ENCODE measurements around the gene IL16.
A peak's percentile ranks its signal among the peaks of the same experiment; 100 is the strongest.

IL16 gene

GRCh38 chr15:81161851-81162250, 34.8 kb upstream of the IL16 start:
- no peaks in the 10 kb centered on the region for H3K36me3 ChIP-seq
- peaks cover 0 to 22% (median 15%) of the 10 kb centered on the region in 4 donors for H3K4me1 ChIP-seq
- TF ChIP-seq, protein P1, sequence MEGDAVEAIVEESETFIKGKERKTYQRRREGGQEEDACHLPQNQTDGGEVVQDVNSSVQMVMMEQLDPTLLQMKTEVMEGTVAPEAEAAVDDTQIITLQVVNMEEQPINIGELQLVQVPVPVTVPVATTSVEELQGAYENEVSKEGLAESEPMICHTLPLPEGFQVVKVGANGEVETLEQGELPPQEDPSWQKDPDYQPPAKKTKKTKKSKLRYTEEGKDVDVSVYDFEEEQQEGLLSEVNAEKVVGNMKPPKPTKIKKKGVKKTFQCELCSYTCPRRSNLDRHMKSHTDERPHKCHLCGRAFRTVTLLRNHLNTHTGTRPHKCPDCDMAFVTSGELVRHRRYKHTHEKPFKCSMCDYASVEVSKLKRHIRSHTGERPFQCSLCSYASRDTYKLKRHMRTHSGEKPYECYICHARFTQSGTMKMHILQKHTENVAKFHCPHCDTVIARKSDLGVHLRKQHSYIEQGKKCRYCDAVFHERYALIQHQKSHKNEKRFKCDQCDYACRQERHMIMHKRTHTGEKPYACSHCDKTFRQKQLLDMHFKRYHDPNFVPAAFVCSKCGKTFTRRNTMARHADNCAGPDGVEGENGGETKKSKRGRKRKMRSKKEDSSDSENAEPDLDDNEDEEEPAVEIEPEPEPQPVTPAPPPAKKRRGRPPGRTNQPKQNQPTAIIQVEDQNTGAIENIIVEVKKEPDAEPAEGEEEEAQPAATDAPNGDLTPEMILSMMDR (IDR thresholded peaks at IDR 0.05) = no peak
- H3K27ac ChIP-seq = peak overlapping the region in 1 of 2 donors; percentile 40
- intact Hi-C loops (cut with DNase I; ENCODE audit: low total_unique reads) = no loop called here
- no peak for DNase-seq
- no peak overlapping the region for H3K4me3 ChIP-seq
- H3K9me3 ChIP-seq = no peaks in the 10 kb centered on the region
- no peaks in the 10 kb centered on the region for H3K27me3 ChIP-seq

DNA sequence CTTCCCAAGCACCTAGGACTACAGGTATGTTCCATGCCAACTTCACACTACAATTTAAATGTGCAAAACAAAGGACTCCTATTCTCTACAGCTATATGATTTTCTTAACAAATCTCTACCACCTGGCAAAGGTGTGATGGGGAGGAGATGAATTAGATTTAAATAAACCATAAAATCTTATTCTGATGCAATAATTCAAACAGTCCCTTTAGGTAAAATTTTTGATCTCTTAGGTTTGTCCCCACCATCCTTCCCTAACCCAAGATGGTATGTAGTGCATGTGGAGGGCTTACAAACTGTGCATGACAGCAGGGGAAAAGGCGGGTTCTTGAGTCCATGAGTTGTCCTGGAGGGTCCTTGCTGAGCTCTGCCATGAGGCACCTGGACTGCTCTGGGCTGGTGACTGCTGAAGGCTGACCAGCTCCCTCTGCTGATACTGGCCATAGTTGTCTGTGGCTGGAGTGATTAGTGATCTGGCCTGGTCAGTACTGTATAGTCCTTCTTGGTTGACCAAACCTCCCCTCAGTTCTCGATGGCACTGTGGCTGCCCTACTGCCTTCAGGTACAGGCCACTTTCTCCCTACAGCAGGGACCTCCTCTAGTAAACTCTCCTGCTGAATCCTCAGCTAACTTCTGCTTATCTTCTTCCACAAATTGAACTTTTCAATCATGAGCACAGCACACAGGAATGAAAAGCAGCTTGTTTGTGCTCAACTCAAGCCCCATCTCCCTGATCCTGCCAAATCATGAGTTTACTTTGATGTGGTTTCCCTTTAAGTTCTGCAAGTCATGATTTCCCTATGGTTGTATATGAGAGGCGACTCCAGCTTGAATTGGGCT, 32.5 kb upstream of the IL16 start:
- Histone ChIP-seq H3K27ac (no peak overlapping the region), H3K9me3 (no peaks in the 10 kb centered on the region), H3K27me3 (no peaks in the 10 kb centered on the region), H3K4me1 (peaks cover 0 to 31% (median 15%) of the 10 kb centered on the region in 4 donors), H3K4me3 (no peak overlapping the region), H3K36me3 (no peaks in the 10 kb centered on the region)
- TF ChIP-seq, protein P1 (IDR thresholded peaks at IDR 0.05) = no peak
- intact Hi-C loops (cut with DNase I; ENCODE audit: low total_unique reads) = no loop called here
- no peak for DNase-seq

- no peaks in the 10 kb centered on the region for H3K9me3 ChIP-seq
- no peaks in the 10 kb centered on the region for H3K27me3 ChIP-seq
- TF ChIP-seq, protein P1 (IDR thresholded peaks at IDR 0.05) = no peak
- H3K4me1 ChIP-seq = peaks cover 0 to 27% (median 11%) of the 10 kb centered on the region in 4 donors
- H3K36me3 ChIP-seq = no peaks in the 10 kb centered on the region
- intact Hi-C loops (cut with DNase I; ENCODE audit: low total_unique reads) = no loop called here
- H3K4me3 ChIP-seq = no peak overlapping the region
- H3K27ac ChIP-seq = no peak overlapping the region
- DNase-seq = no peak
Observed at GRCh38 chr15:81165535-81165934, 31.1 kb upstream of the IL16 start.

GRCh38 chr15:81166636-81167305, 29.9 kb upstream of the IL16 start:
- Histone ChIP-seq H3K36me3 (no peaks in the 10 kb centered on the region), H3K4me1 (peaks cover 0 to 14% (median 2%) of the 10 kb centered on the region in 4 donors), H3K27ac (peak overlapping the region; percentile 14 to 49), H3K9me3 (no peaks in the 10 kb centered on the region), H3K4me3 (no peak overlapping the region), H3K27me3 (no peaks in the 10 kb centered on the region)
- no peak for DNase-seq
- intact Hi-C loops (cut with DNase I; ENCODE audit: low total_unique reads) = no loop called here
- TF ChIP-seq, protein P1 (IDR thresholded peaks at IDR 0.05) = no peak

GRCh38 chr15:81168131-81168526, 28.6 kb upstream of the IL16 start:
- intact Hi-C loops (cut with DNase I; ENCODE audit: low total_unique reads) = no loop called here
- Histone ChIP-seq H3K4me3 (no peak overlapping the region), H3K9me3 (no peaks in the 10 kb centered on the region), H3K27me3 (no peaks in the 10 kb centered on the region), H3K4me1 (peaks cover 0 to 13% (median 1%) of the 10 kb centered on the region in 4 donors), H3K36me3 (no peaks in the 10 kb centered on the region), H3K27ac (no peak overlapping the region)
- TF ChIP-seq, protein P1 (IDR thresholded peaks at IDR 0.05) = no peak
- DNase-seq = no peak

Data from tibial artery (tissue), 4 donors.